Astrocyte (in vitro differentiated cells and primary cell): Measurements from ENCODE around the gene HIRIP3. TPM values are rescaled to one million over a fixed set of nuclear protein-coding genes. Genes with fewer than 3 reads are reported as not detected.

Experiments used
- DNase-seq: peaks from one replicate; pipeline ENCODE4 v3.0.0-alpha.2; 2010; ENCODE audit warnings: low read depth
- FAIRE-seq: peaks from 2 replicates; lab custom pipeline; 2011; peaks lifted over from hg19 to GRCh38; lab: Jason Lieb, UNC
- H2AFZ ChIP-seq: 2 replicates; pipeline ENCODE4 v1.6.0; 2012; ENCODE audit warnings: low read depth, low read length, inconsistent platforms
- H3K27ac ChIP-seq: 2 replicates; pipeline ENCODE4 v1.5.1; 2011; ENCODE audit warnings: low read depth, low read length, inconsistent platforms
- H3K27me3 ChIP-seq: 2 replicates; pipeline ENCODE4 v1.6.0; 2011; ENCODE audit warnings: low read length, inconsistent platforms; ENCODE audit not compliant: insufficient read depth
- H3K36me3 ChIP-seq: 2 replicates; pipeline ENCODE4 v1.5.1; 2011; ENCODE audit warnings: low read length, inconsistent platforms; ENCODE audit not compliant: insufficient read depth
- H3K4me1 ChIP-seq: 2 replicates; pipeline ENCODE4 v1.5.1; 2011; ENCODE audit warnings: low read length, inconsistent platforms; ENCODE audit not compliant: insufficient read depth
- H3K4me2 ChIP-seq: 2 replicates; pipeline ENCODE4 v1.6.0; 2012; ENCODE audit warnings: low read length, inconsistent platforms
- H3K4me3 ChIP-seq: 2 replicates; pipeline ENCODE4 v1.5.1; 2011; ENCODE audit warnings: low read depth, mild to moderate bottlenecking, low read length, inconsistent platforms; ENCODE audit not compliant: insufficient read depth
- H3K79me2 ChIP-seq: 2 replicates; pipeline ENCODE4 v1.6.0; 2012; ENCODE audit warnings: mild to moderate bottlenecking, low read length, inconsistent platforms; ENCODE audit not compliant: insufficient read depth
- H3K9ac ChIP-seq: 2 replicates; pipeline ENCODE4 v1.6.0; 2012; ENCODE audit warnings: mild to moderate bottlenecking, low read length, inconsistent platforms
- H3K9me3 ChIP-seq: 2 replicates; pipeline ENCODE4 v1.5.1; 2012; ENCODE audit warnings: low read depth, mild to moderate bottlenecking, low read length, inconsistent platforms; ENCODE audit not compliant: insufficient read depth
- H4K20me1 ChIP-seq: 2 replicates; pipeline ENCODE4 v1.6.0; 2012; ENCODE audit warnings: low read length, inconsistent platforms; ENCODE audit not compliant: insufficient read depth
- H3K27ac Mint-ChIP-seq: one replicate; pipeline ENCODE4 v1.8.0; 2021; ENCODE audit warnings: mild to moderate bottlenecking, mixed read lengths; ENCODE audit not compliant: unreplicated experiment
- H3K27me3 Mint-ChIP-seq: one replicate; pipeline ENCODE4 v1.8.0; 2021; ENCODE audit warnings: low read depth, mixed read lengths; ENCODE audit not compliant: unreplicated experiment
- H3K36me3 Mint-ChIP-seq: one replicate; pipeline ENCODE4 v1.8.0; 2021; ENCODE audit warnings: low read depth, mixed read lengths; ENCODE audit not compliant: unreplicated experiment
- H3K4me1 Mint-ChIP-seq: one replicate; pipeline ENCODE4 v1.8.0; 2021; ENCODE audit warnings: low read depth, mixed read lengths; ENCODE audit not compliant: unreplicated experiment
- H3K4me3 Mint-ChIP-seq: one replicate; pipeline ENCODE4 v1.8.0; 2021; ENCODE audit warnings: mild to moderate bottlenecking, moderate library complexity, mixed read lengths; ENCODE audit not compliant: unreplicated experiment
- H3K9me3 Mint-ChIP-seq: one replicate; pipeline ENCODE4 v1.8.0; 2021; ENCODE audit warnings: mild to moderate bottlenecking, mixed read lengths; ENCODE audit not compliant: unreplicated experiment
- EZH2 ChIP-seq: IDR thresholded peaks from 2 replicates; pipeline ENCODE4 v1.6.1; 2012; ENCODE audit warnings: mild to moderate bottlenecking, low read length, inconsistent platforms; ENCODE audit not compliant: insufficient read depth
- total RNA-seq: library from RNA; stranded (reverse); gene quantifications from 2 replicates; pipeline ENCODE4 v1.2.1, GENCODE V29; 2021
- TF ChIP-seq, protein P1 (sequence below): IDR thresholded peaks from 2 replicates; pipeline ENCODE4 v1.5.1; 2011; ENCODE audit warnings: low read depth, mild to moderate bottlenecking, inconsistent platforms, low read length, moderate library complexity; ENCODE audit not compliant: insufficient read depth

The HIRIP3 gene
- total RNA-seq, 1 donor from 2014 or later, result 4.3 TPM

GRCh38 chr16:29958756-29959155 lies 36.7 kb downstream of the HIRIP3 start:
- no peaks in the 10 kb centered on the region for H3K79me2 ChIP-seq
- no peak for FAIRE-seq
- no peak overlapping the region for H3K4me2 ChIP-seq
- Mint-ChIP-seq H3K27me3 (no peaks in the 10 kb centered on the region), H3K9me3 (no peaks in the 10 kb centered on the region), H3K4me1 (peaks cover 9% of the 10 kb centered on the region), H3K36me3 (peaks cover 5% of the 10 kb centered on the region), H3K4me3 (no peak overlapping the region), H3K27ac (no peak overlapping the region)
- H3K27ac ChIP-seq, result no peak overlapping the region
- H3K27me3 ChIP-seq, result no peaks in the 10 kb centered on the region
- peaks cover 13% of the 10 kb centered on the region for H3K4me1 ChIP-seq
- DNase-seq, result no peak
- no peaks in the 10 kb centered on the region for H3K36me3 ChIP-seq
- H3K9me3 ChIP-seq, result no peaks in the 10 kb centered on the region
- H3K4me3 ChIP-seq, result no peak overlapping the region
- no peak overlapping the region for H2AFZ ChIP-seq
- no peak overlapping the region for H3K9ac ChIP-seq
- H4K20me1 ChIP-seq, result no peaks in the 10 kb centered on the region
- no peak for TF ChIP-seq EZH2
- TF ChIP-seq, protein P1, sequence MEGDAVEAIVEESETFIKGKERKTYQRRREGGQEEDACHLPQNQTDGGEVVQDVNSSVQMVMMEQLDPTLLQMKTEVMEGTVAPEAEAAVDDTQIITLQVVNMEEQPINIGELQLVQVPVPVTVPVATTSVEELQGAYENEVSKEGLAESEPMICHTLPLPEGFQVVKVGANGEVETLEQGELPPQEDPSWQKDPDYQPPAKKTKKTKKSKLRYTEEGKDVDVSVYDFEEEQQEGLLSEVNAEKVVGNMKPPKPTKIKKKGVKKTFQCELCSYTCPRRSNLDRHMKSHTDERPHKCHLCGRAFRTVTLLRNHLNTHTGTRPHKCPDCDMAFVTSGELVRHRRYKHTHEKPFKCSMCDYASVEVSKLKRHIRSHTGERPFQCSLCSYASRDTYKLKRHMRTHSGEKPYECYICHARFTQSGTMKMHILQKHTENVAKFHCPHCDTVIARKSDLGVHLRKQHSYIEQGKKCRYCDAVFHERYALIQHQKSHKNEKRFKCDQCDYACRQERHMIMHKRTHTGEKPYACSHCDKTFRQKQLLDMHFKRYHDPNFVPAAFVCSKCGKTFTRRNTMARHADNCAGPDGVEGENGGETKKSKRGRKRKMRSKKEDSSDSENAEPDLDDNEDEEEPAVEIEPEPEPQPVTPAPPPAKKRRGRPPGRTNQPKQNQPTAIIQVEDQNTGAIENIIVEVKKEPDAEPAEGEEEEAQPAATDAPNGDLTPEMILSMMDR, result no peak

GRCh38 chr16:29951625-29952365 lies 43.6 kb downstream of the HIRIP3 start:
- H4K20me1 ChIP-seq, result no peaks in the 10 kb centered on the region
- Mint-ChIP-seq H3K9me3 (peaks cover 6% of the 10 kb centered on the region), H3K27ac (no peak overlapping the region), H3K36me3 (peaks cover 4% of the 10 kb centered on the region), H3K4me1 (no peaks in the 10 kb centered on the region), H3K4me3 (no peak overlapping the region), H3K27me3 (no peaks in the 10 kb centered on the region)
- FAIRE-seq (no peak), DNase-seq (no peak)
- H3K9me3 ChIP-seq, result no peaks in the 10 kb centered on the region
- H3K4me1 ChIP-seq, result no peaks in the 10 kb centered on the region
- no peak overlapping the region for H3K27ac ChIP-seq
- TF ChIP-seq EZH2, result no peak
- no peaks in the 10 kb centered on the region for H3K36me3 ChIP-seq
- no peaks in the 10 kb centered on the region for H3K79me2 ChIP-seq
- H3K27me3 ChIP-seq, result no peaks in the 10 kb centered on the region
- H2AFZ ChIP-seq, result no peak overlapping the region
- H3K4me3 ChIP-seq, result no peak overlapping the region
- no peak overlapping the region for H3K9ac ChIP-seq
- no peak overlapping the region for H3K4me2 ChIP-seq

GRCh38 chr16:29950806-29951461 lies 44.5 kb downstream of the HIRIP3 start:
- Histone ChIP-seq H3K36me3 (no peaks in the 10 kb centered on the region), H3K9ac (no peak overlapping the region), H4K20me1 (no peaks in the 10 kb centered on the region), H3K4me1 (no peaks in the 10 kb centered on the region), H3K9me3 (no peaks in the 10 kb centered on the region), H3K27me3 (no peaks in the 10 kb centered on the region), H3K4me2 (no peak overlapping the region), H3K27ac (no peak overlapping the region), H3K79me2 (no peaks in the 10 kb centered on the region), H3K4me3 (no peak overlapping the region), H2AFZ (no peak overlapping the region)
- TF ChIP-seq, protein P1, result no peak
- TF ChIP-seq EZH2, result no peak
- H3K36me3 Mint-ChIP-seq, result peaks cover 4% of the 10 kb centered on the region
- H3K9me3 Mint-ChIP-seq, result peaks cover 6% of the 10 kb centered on the region
- DNase-seq, result no peak
- no peak overlapping the region for H3K27ac Mint-ChIP-seq
- no peaks in the 10 kb centered on the region for H3K4me1 Mint-ChIP-seq
- no peak for FAIRE-seq
- H3K4me3 Mint-ChIP-seq, result no peak overlapping the region
- H3K27me3 Mint-ChIP-seq, result no peaks in the 10 kb centered on the region
